OCI-LY7 (cell line): Measurements from ENCODE around the gene CLK4. TPM values are rescaled to one million over a fixed set of nuclear protein-coding genes. Genes with fewer than 3 reads are reported as not detected.

Experiments used
- BruUV-seq: library from RNA; stranded (reverse); fragments of 400-500 nt; replicated peaks from 2 replicates; lab custom pipeline; 2021; lab: Mats Ljungman, UMichigan
- CTCF ChIA-PET: fragments of 300-600 bp; sonication (Branson Sonifier 250); formaldehyde crosslinking; loops from one replicate; lab custom pipeline; 2022; ENCODE audit warnings: antibody characterized with exemption; ENCODE audit not compliant: unreplicated experiment; lab: Charles Lee
- POLR2A ChIA-PET: fragments of 300-600 bp; sonication (Branson Sonifier 250); formaldehyde crosslinking; loops from one replicate; lab custom pipeline; 2022; ENCODE audit warnings: antibody characterized with exemption; lab: Charles Lee
- DNase-seq: peaks from one replicate; pipeline ENCODE4 v3.0.0-alpha.2; 2015; ENCODE audit warnings: low spot score
- H2AFZ ChIP-seq: fragments of 200-600 bp; sonication (generic), shearing (Covaris generic); 2 replicates; pipeline ENCODE4 v1.6.1; 2014; ENCODE audit warnings: mild to moderate bottlenecking, antibody characterized with exemption, low read length, moderate library complexity
- H3K27ac ChIP-seq: fragments of 200-600 bp; sonication (generic); 2 replicates; pipeline ENCODE4 v1.5.1; 2014; ENCODE audit warnings: mixed run types, low read depth, mild to moderate bottlenecking, moderate library complexity, low read length, inconsistent platforms; ENCODE audit not compliant: poor library complexity, severe bottlenecking
- H3K36me3 ChIP-seq: fragments of 200-600 bp; sonication (generic); 2 replicates; pipeline ENCODE4 v1.6.1; 2014; ENCODE audit warnings: mild to moderate bottlenecking, antibody characterized with exemption, low read length, moderate library complexity, mixed read lengths; ENCODE audit not compliant: insufficient read depth
- H3K4me1 ChIP-seq: fragments of 200-600 bp; sonication (generic); 2 replicates; pipeline ENCODE4 v1.5.1; 2014; ENCODE audit warnings: mild to moderate bottlenecking, low read length; ENCODE audit not compliant: insufficient read depth, poor library complexity, severe bottlenecking
- H3K4me2 ChIP-seq: fragments of 200-600 bp; sonication (generic); 2 replicates; pipeline ENCODE4 v1.6.1; 2014; ENCODE audit warnings: mild to moderate bottlenecking, low read length
- H3K4me3 ChIP-seq: fragments of 200-600 bp; sonication (generic); 2 replicates; pipeline ENCODE4 v1.5.1; 2014; ENCODE audit warnings: mild to moderate bottlenecking, low read depth, low read length; ENCODE audit not compliant: poor library complexity, severe bottlenecking
- H3K79me2 ChIP-seq: fragments of 200-600 bp; sonication (generic); 2 replicates; pipeline ENCODE4 v1.6.1; 2016; ENCODE audit warnings: low read depth, mild to moderate bottlenecking, low read length, moderate library complexity, mixed read lengths; ENCODE audit not compliant: insufficient read depth
- H3K9me2 ChIP-seq: fragments of 200-600 bp; sonication (generic); 2 replicates; pipeline ENCODE4 v1.6.1; 2016; ENCODE audit warnings: mild to moderate bottlenecking, low read length, mixed read lengths; ENCODE audit not compliant: insufficient read depth
- H3K9me3 ChIP-seq: fragments of 200-600 bp; sonication (generic); 2 replicates; pipeline ENCODE4 v1.6.1; 2014; ENCODE audit warnings: mild to moderate bottlenecking, mixed run types, low read length, mixed read lengths
- H4K20me1 ChIP-seq: fragments of 200-600 bp; sonication (generic); 2 replicates; pipeline ENCODE4 v1.6.1; 2014; ENCODE audit warnings: mild to moderate bottlenecking, antibody characterized with exemption, low read length, moderate library complexity, mixed read lengths; ENCODE audit not compliant: insufficient read depth
- CTCF ChIP-seq: fragments of 200-600 bp; sonication (generic); conservative IDR thresholded peaks from 2 replicates; pipeline ENCODE4 v1.5.1; 2014; ENCODE audit warnings: mild to moderate bottlenecking, antibody characterized with exemption, low read length, moderate library complexity, mixed read lengths
- EZH2phosphoT487 ChIP-seq: fragments of 200-600 bp; sonication (generic); IDR thresholded peaks from 2 replicates; pipeline ENCODE4 v1.6.1; 2018; ENCODE audit warnings: low read depth, borderline replicate concordance, mild to moderate bottlenecking, mixed run types, antibody characterized with exemption, low read length, moderate library complexity, mixed read lengths
- intact Hi-C: fragments of 100-400 bp; cut with micrococcal nuclease; formaldehyde crosslinking; loops from one replicate; pipeline ENCODE4 v1.10.0; 2022; ENCODE audit not compliant: unreplicated experiment
- total RNA-seq, 2 experiments: library from RNA; depleted of rRNA in 1 of 2; stranded (reverse); fragments of >200 nt in 1 of 2; shearing (Covaris generic) in 1 of 2; gene quantifications; 2 replicates each; pipeline ENCODE4 v1.2.3, GENCODE V29; 2014 to 2022

CLK4 gene
- total RNA-seq, 2 experiments from 2014 or later, result 32.6 to 37.4 TPM

- DNase-seq, result peak; percentile 43
- no TSS peak for BruUV-seq
Observed at GRCh38 chr5:178625679-178626483, 969 bp downstream of the CLK4 start.

DNA sequence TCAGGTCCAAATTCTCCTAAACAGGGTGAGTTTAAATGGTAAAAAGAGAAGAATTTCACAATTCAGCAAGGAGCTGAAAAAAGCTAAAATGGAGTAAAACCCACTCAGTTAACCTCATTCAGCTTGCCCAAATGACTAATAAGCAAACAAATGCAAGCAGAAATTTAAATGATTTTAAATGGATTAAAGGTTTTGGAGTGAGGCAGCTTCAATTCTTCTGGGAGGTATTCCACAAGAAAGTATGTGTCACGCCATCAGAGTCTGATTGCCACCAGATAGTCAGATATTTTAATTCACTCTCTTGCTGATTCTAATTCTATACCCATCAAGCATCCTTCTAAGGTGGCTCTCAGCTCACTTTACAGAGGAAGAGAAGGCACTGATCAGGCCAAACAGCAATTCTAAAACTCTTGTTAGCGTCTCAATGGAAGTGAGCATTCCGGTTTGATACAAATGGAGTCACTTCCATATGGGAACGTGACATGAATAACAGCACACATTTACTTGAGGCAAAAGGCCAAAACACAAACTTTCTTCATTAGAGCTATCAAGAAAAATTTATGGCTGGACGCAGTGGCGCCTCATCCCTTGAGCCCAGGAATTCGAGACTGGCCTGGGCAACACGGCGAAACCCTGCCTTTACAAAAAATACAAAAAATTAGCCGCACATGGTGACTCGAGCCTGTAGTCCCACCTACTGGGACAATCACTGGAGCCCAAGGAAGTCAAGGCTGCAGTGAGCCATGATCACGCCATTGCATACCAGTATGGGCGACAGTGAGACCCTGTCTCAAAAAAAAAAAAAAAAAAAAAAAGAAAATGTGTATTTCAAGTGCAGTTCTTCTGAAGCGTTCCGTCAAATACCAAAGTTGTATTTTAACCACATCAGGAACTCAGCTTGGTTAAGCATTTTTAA lies 2.0 kb downstream of the CLK4 start:
- Histone ChIP-seq H3K36me3 (peaks cover 34% of the 10 kb centered on the region), H3K9me3 (peaks cover 4% of the 10 kb centered on the region; the same call in 1 of the 2 replicates), H3K4me3 (peak overlapping the region; percentile 94), H3K4me2 (peak overlapping the region; percentile 91), H4K20me1 (0 out of 2 replicates have a peak, but pooled peaks cover 12% of the 10 kb centered on the region), H3K4me1 (peaks cover 20% of the 10 kb centered on the region), H3K79me2 (peaks cover 44% of the 10 kb centered on the region), H2AFZ (no peak overlapping the region), H3K27ac (peak overlapping the region; percentile 77), H3K9me2 (no peaks in the 10 kb centered on the region)
- ChIA-PET CTCF (no interaction called here), POLR2A (interaction anchor here (0.7 to 5.9 kb wide), 7 partner anchors 9 to 1985 kb away, joined by 4 to 31 read pairs (median 6); partner anchors contain the start of gene ZNF354A)
- TF ChIP-seq CTCF, result no peak
- TF ChIP-seq EZH2phosphoT487, result no peak
- no peak for DNase-seq
- intact Hi-C loops, result loop anchor here (5.0 to 10.0 kb wide), 2 partner anchors 107 to 390 kb away; partner anchors contain the start of genes PHYKPL and ZNF354A
- BruUV-seq, result no TSS peak

More at GRCh38 chr5:178625679-178626483, 969 bp downstream of the CLK4 start:
- Histone ChIP-seq H2AFZ (peak overlapping the region; percentile 66; the same call in 1 of the 2 replicates), H3K4me3 (peak overlapping the region; percentile 94), H3K27ac (peak overlapping the region; percentile 77), H3K9me2 (no peaks in the 10 kb centered on the region), H4K20me1 (0 out of 2 replicates have a peak, but pooled peaks cover 12% of the 10 kb centered on the region), H3K4me2 (peak overlapping the region; percentile 91), H3K4me1 (peaks cover 24% of the 10 kb centered on the region), H3K9me3 (peaks cover 4% of the 10 kb centered on the region; the same call in 1 of the 2 replicates), H3K36me3 (peaks cover 24% of the 10 kb centered on the region), H3K79me2 (peaks cover 44% of the 10 kb centered on the region)
- intact Hi-C loops, result loop anchor here (2.0 to 10.0 kb wide), 3 partner anchors 106 to 925 kb away; partner anchors contain the start of genes PHYKPL, RUFY1 and ZNF354A
- ChIA-PET CTCF (no interaction called here), POLR2A (interaction anchor here (2.5 to 5.9 kb wide), 2 partner anchors 11 to 13 kb away, joined by 9 to 31 read pairs; no protein-coding TSS in a partner anchor)
- TF ChIP-seq CTCF, result no peak
- TF ChIP-seq EZH2phosphoT487, result no peak
